ENCODE measurements around the gene ZBTB3.

ZBTB3 gene

DNA sequence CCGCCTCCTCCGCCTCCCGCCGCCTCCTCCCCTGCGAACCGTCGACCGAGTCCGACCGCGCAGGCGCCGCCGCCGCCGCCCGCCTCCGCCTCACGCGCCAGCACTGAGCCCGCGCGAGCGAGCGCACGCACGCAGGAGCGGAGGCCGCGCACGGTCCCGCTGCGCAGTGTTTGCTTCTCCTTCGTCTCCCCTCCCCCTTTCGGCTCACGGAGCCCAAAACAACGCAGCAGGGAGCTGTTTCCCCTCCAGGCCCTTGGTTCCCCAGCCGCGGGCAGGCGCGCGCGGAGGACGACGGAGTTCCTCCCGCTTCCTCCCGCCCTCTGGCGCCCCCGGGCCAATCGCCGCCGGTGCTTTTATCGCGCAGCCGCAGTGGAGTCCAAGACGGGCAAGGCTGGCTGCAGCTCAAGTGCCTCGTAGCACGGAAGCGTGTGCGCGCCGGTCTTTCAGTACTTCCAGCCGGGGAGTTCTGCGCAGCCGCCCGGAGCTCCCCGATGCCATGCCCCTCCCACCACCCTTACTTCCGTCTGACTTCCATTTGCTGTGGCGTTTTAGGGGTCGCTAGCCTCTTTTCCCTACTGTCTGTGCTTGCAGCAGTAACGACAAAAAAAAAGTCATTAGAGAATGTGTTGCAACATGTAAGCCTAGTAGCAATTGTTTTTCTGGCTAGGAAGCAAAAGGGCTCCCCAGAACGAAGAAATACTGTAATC, 26.6 kb downstream of the ZBTB3 start, which contains the start of gene HNRNPUL2:
TSS of gene HNRNPUL2 (minus strand) at position 293 of the 707 bp plus-strand sequence. CDS start 301 bp downstream, outside the sequence.
- H3K4me3 ChIP-seq (ENCODE audit: low read depth, low read length), result peak within 1 kb of the TSS; percentile 89

DNA sequence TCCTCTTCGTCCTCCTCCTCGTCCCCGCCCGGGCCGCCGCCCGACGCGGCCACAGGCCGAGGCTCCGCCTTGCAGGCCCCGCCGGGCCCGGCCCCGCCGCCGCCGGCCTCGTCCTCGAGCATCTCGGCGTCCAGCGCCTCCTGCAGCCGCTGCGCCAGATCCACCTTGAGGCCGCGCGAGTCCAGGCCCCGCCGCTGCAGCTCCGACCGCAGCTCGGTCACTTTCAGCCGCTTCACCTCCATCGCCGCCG, 27.1 kb downstream of the ZBTB3 start:
- Histone ChIP-seq H3K4me1 (ENCODE audit: control insufficient read depth, insufficient read depth, low read length) (peaks cover 7% of the 10 kb centered on the region; the same call in 1 of the 2 replicates), H3K9me3 (ENCODE audit: control insufficient read depth, insufficient read depth, low read depth, low read length) (no peaks in the 10 kb centered on the region), H3K9ac (ENCODE audit: low read length) (peak overlapping the region; percentile 86), H3K27ac (ENCODE audit: low read depth, low read length) (peak overlapping the region; percentile 89), H3K36me3 (ENCODE audit: control insufficient read depth, insufficient read depth, low read length) (peaks cover 40% of the 10 kb centered on the region), H3K4me3 (ENCODE audit: low read depth, low read length) (peak overlapping the region; percentile 89), H3K27me3 (ENCODE audit: control insufficient read depth, insufficient read depth, low read length) (no peaks in the 10 kb centered on the region)

More for the DNA sequence above, 26.6 kb downstream of the ZBTB3 start, which contains the start of gene HNRNPUL2:
- Histone ChIP-seq H3K9ac (ENCODE audit: low read length) (peak within 1 kb of the TSS; percentile 90), H3K9me3 (ENCODE audit: control insufficient read depth, insufficient read depth, low read depth, low read length) (no peaks in the 10 kb centered on the region), H3K4me1 (ENCODE audit: control insufficient read depth, insufficient read depth, low read length) (peaks cover 7% of the 10 kb centered on the region; the same call in 1 of the 2 replicates), H3K36me3 (ENCODE audit: control insufficient read depth, insufficient read depth, low read length) (peaks cover 35% of the 10 kb centered on the region), H3K27me3 (ENCODE audit: control insufficient read depth, insufficient read depth, low read length) (no peaks in the 10 kb centered on the region), H3K27ac (ENCODE audit: low read depth, low read length) (peak within 1 kb of the TSS; percentile 89)

DNA sequence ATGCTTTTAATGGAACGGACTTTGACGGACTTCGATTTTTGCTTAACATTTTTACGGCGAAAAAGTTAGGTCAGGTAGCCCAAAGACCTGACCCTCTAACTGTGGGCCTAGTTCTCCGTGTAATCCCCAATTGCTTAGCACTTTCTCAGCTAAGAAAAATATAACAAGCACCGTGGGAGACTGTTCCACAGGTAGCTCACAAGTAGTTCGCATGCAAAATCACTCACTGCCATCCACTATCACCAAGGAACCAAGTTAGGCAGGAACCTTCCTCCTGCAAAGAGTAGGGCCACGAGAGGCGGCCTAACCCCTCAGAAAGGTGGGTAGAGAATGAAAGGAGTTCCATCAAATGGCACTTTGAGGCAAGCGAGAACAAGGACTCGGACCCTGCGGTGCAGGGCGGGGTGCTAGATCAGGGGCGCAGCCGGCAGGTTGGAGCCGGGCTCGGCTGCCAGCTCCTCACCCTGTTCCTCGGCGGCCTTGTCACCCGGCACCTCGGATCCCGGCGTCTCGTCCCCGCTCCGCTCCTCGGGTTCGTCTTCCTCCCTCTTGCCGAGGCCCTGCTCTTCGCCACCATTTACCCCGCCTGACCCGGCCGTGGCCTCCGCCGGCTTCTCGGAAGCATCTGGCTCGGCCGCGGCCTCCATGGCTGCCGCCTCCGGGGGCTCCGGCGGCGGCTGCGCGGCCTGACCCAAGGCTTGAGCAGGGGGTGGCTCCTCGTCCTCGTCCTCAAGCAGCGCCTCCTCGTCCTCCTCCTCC, 27.6 kb downstream of the ZBTB3 start:
- Histone ChIP-seq H3K9ac (ENCODE audit: low read length) (peak overlapping the region; percentile 86), H3K4me1 (ENCODE audit: control insufficient read depth, insufficient read depth, low read length) (peaks cover 7% of the 10 kb centered on the region; the same call in 1 of the 2 replicates), H3K27ac (ENCODE audit: low read depth, low read length) (peak overlapping the region; percentile 89; the same call in 1 of the 2 replicates), H3K27me3 (ENCODE audit: control insufficient read depth, insufficient read depth, low read length) (no peaks in the 10 kb centered on the region), H3K4me3 (ENCODE audit: low read depth, low read length) (peak overlapping the region; percentile 89), H3K36me3 (ENCODE audit: control insufficient read depth, insufficient read depth, low read length) (peaks cover 43% of the 10 kb centered on the region), H3K9me3 (ENCODE audit: control insufficient read depth, insufficient read depth, low read depth, low read length) (no peaks in the 10 kb centered on the region)

DNA sequence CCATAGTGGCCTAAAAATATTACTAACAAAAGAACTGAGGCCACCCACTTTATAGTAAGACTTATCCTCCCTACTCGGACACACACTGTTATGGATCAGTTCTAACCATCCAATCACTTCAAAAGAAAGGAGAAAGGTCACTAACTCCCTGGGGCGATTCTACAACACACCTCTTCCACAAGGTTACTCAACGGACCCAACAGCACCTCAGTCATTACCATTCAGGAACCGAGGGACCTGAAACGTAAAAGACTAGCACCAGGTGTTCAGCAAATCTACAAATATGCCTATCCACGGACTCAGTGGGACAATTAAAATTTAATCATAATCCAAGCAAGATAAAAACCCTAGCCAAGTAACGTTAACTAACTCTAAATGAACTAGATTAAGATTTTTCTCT, 28.3 kb downstream of the ZBTB3 start:
- peaks cover 7% of the 10 kb centered on the region; the same call in 1 of the 2 replicates for H3K4me1 ChIP-seq (ENCODE audit: control insufficient read depth, insufficient read depth, low read length)
- H3K27ac ChIP-seq (ENCODE audit: low read depth, low read length), result no peak overlapping the region
- H3K27me3 ChIP-seq (ENCODE audit: control insufficient read depth, insufficient read depth, low read length), result no peaks in the 10 kb centered on the region
- H3K9me3 ChIP-seq (ENCODE audit: control insufficient read depth, insufficient read depth, low read depth, low read length), result no peaks in the 10 kb centered on the region
- H3K4me3 ChIP-seq (ENCODE audit: low read depth, low read length), result peak overlapping the region; percentile 89
- H3K9ac ChIP-seq (ENCODE audit: low read length), result peak overlapping the region; percentile 86
- peaks cover 48% of the 10 kb centered on the region for H3K36me3 ChIP-seq (ENCODE audit: control insufficient read depth, insufficient read depth, low read length)

DNA sequence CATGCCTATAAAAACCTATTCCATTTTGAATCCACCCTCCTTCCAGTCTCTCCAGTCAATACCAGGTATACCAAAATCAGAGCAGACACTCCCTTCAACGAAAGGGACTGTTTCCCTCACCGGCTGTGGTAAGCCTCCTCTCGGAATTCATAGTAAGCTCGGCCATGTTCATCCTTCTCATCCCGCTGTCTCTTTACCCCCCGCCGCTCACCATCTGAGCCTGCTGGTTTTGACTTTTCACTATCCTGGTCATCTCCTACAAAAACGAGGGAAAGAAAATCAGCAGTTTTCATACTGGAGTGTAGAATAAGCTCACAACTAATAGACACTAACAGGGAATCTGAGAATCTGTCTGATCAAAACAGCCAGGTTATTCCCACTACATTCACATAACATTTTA, 29.8 kb downstream of the ZBTB3 start:
- H3K27ac ChIP-seq (ENCODE audit: low read depth, low read length), result no peak overlapping the region

DNA sequence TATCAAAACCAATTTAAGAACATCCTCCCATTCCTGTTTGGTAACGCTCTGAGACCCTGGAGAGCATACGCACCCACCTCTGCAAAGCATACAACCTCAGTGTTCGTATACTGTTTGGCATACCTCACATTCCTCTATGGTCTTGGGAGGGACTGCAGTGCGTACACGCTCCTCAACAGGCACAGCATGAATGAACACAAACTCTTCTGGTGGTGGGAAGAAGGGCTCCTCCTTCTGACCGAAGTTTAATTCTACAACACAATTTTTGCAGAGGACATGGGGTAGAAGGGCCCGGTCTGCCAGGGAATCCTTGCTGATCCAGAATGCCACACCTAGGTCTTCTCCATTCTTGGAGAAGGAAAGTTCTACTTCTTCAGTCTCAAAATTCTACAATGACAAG, 32.0 kb downstream of the ZBTB3 start:
- Histone ChIP-seq H3K4me3 (ENCODE audit: low read depth, low read length) (no peak overlapping the region), H3K9me3 (ENCODE audit: control insufficient read depth, insufficient read depth, low read depth, low read length) (no peaks in the 10 kb centered on the region), H3K27me3 (ENCODE audit: control insufficient read depth, insufficient read depth, low read length) (no peaks in the 10 kb centered on the region), H3K4me1 (ENCODE audit: control insufficient read depth, insufficient read depth, low read length) (peaks cover 4% of the 10 kb centered on the region; the same call in 1 of the 2 replicates), H3K36me3 (ENCODE audit: control insufficient read depth, insufficient read depth, low read length) (peaks cover 84% of the 10 kb centered on the region), H3K27ac (ENCODE audit: low read depth, low read length) (no peak overlapping the region), H3K9ac (ENCODE audit: low read length) (no peak overlapping the region)

More for the DNA sequence above, 29.8 kb downstream of the ZBTB3 start:
- Histone ChIP-seq H3K9me3 (ENCODE audit: control insufficient read depth, insufficient read depth, low read depth, low read length) (no peaks in the 10 kb centered on the region), H3K36me3 (ENCODE audit: control insufficient read depth, insufficient read depth, low read length) (peaks cover 62% of the 10 kb centered on the region), H3K9ac (ENCODE audit: low read length) (no peak overlapping the region), H3K4me3 (ENCODE audit: low read depth, low read length) (no peak overlapping the region), H3K27me3 (ENCODE audit: control insufficient read depth, insufficient read depth, low read length) (no peaks in the 10 kb centered on the region), H3K4me1 (ENCODE audit: control insufficient read depth, insufficient read depth, low read length) (peaks cover 4% of the 10 kb centered on the region; the same call in 1 of the 2 replicates)

DNA sequence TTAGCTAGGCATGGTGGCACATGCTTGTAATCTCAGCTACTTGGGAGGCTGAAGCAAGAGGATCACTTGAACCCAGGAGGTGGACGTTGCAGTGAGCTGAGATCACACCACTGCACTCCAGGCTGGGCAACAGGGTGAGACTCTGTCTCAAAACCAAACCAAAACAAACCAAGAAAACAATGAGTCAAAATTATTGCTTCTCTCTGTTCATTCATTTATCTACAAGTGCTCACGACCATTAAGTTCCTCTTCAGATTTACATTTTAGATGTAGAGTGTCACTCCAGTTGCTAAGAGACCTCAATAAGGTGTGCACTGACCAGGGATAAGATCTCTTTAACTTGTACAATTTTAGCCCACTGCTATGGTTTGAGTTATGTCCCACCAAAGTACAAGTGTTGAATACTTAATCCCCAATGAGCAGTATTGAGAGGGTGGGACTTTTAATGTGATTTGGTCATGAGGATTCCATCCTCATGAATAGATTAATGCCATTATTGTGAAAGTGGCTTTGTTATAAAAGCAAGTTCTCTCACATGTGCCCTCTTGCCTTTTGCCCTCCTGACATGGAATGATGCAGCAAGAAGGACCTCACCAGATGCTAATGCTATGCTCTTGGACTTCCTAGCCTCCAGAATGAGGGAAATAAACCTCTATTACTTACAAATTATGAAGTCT, 34.5 kb downstream of the ZBTB3 start:
- no peak overlapping the region for H3K9ac ChIP-seq (ENCODE audit: low read length)

DNA sequence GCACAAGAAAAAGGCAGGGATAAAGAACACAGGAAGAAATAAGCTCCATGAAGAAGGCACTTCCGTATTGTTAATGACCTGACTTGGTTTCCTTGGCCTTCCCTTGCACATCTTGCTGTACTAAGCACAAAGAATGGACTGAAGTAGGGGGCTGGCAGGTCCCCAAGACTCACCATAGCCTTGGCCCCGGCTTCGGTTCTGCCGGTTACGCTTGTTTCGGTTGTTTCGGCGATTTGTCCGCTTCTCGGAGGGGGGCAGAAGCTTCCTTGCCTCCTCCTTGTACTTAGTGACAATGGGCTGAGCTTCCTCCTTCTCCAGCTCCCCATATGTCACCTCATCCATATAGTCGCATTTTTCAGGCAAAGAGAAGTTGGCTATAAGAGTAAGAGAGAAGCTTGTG, 37.1 kb downstream of the ZBTB3 start:
- no peak overlapping the region for H3K27ac ChIP-seq (ENCODE audit: low read depth, low read length)
- H3K27me3 ChIP-seq (ENCODE audit: control insufficient read depth, insufficient read depth, low read length), result no peaks in the 10 kb centered on the region
- H3K36me3 ChIP-seq (ENCODE audit: control insufficient read depth, insufficient read depth, low read length), result peaks cover 95% of the 10 kb centered on the region
- H3K4me1 ChIP-seq (ENCODE audit: control insufficient read depth, insufficient read depth, low read length), result no peaks in the 10 kb centered on the region
- H3K9me3 ChIP-seq (ENCODE audit: control insufficient read depth, insufficient read depth, low read depth, low read length), result no peaks in the 10 kb centered on the region
- no peak overlapping the region for H3K9ac ChIP-seq (ENCODE audit: low read length)
- H3K4me3 ChIP-seq (ENCODE audit: low read depth, low read length), result no peak overlapping the region

More for the DNA sequence above, 34.5 kb downstream of the ZBTB3 start:
- Histone ChIP-seq H3K27ac (ENCODE audit: low read depth, low read length) (no peak overlapping the region), H3K4me1 (ENCODE audit: control insufficient read depth, insufficient read depth, low read length) (no peaks in the 10 kb centered on the region; the same call in 1 of the 2 replicates), H3K36me3 (ENCODE audit: control insufficient read depth, insufficient read depth, low read length) (peaks cover 98% of the 10 kb centered on the region), H3K27me3 (ENCODE audit: control insufficient read depth, insufficient read depth, low read length) (no peaks in the 10 kb centered on the region), H3K4me3 (ENCODE audit: low read depth, low read length) (no peak overlapping the region), H3K9me3 (ENCODE audit: control insufficient read depth, insufficient read depth, low read depth, low read length) (no peaks in the 10 kb centered on the region)

DNA sequence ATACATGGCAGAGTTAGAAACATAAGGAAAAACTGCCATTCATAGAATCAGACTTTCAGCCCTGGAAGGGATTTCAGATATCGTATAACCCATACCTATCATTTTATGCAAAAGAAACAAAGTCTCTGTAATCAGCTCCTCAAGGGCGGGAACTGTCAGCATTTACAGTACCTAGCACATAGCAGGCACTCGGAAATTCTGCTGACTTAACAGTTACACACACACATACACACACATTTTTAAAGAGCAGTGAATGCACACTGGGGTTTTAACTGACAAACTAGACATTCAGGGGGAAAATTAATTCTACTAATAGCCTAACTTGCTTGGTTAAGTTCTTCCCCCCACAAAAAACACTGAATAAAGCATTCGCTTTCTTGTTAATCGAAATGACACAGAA, 37.8 kb downstream of the ZBTB3 start:
- H3K4me1 ChIP-seq (ENCODE audit: control insufficient read depth, insufficient read depth, low read length), result no peaks in the 10 kb centered on the region
- no peak overlapping the region for H3K9ac ChIP-seq (ENCODE audit: low read length)
- H3K27me3 ChIP-seq (ENCODE audit: control insufficient read depth, insufficient read depth, low read length), result no peaks in the 10 kb centered on the region
- no peaks in the 10 kb centered on the region for H3K9me3 ChIP-seq (ENCODE audit: control insufficient read depth, insufficient read depth, low read depth, low read length)
- H3K36me3 ChIP-seq (ENCODE audit: control insufficient read depth, insufficient read depth, low read length), result peaks cover 94% of the 10 kb centered on the region
- H3K4me3 ChIP-seq (ENCODE audit: low read depth, low read length), result no peak overlapping the region
- H3K27ac ChIP-seq (ENCODE audit: low read depth, low read length), result no peak overlapping the region

DNA sequence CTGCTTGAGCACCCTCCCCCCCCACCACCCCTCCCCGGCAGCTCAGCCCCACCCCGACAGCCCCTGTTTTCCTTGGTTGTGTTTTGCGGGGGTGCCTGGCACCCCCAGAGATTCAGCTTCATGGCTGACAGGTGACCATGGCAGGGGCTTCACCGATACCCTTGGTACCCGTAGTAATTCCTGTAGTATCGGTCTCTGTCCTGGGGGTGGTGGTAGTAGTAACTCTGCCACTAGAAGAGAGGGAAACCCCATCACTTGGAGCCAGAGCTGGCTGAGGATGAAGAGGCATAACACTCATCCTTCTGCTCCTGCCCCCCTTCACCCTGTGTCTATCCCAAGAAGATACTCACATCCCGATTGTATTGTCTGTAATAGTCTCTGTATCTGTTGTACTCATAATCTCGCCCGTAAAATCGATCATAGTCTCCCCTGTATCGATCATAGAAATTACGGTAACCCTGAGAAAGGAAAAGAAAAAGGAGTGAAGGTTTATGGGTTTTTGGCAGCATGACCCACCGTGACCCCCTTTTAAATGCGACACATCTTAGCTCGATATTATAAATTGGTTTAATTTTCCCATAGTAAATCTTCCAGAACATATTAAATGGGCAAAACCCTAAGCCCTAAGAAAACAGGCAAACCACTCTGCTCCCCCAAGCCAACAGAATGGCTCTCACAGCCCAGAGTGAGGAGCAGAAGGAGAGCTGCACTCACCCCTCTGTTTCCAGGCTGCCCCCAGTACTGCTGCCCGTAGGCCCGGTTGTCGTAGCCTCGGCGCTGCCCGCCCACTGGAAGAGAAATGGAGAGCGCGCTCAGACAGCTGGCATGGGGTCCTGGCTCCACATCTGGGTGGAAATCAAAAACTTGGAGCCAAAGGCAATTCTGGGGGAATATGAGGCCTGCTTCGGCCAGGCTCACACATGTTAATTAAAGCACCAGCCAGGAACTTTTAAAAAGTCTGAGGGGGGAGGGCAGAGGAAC, 38.5 kb downstream of the ZBTB3 start:
- no peaks in the 10 kb centered on the region for H3K27me3 ChIP-seq (ENCODE audit: control insufficient read depth, insufficient read depth, low read length)
- no peak overlapping the region for H3K4me3 ChIP-seq (ENCODE audit: low read depth, low read length)
- no peak overlapping the region for H3K27ac ChIP-seq (ENCODE audit: low read depth, low read length)
- peaks cover 2% of the 10 kb centered on the region; the same call in 1 of the 2 replicates for H3K4me1 ChIP-seq (ENCODE audit: control insufficient read depth, insufficient read depth, low read length)
- H3K9ac ChIP-seq (ENCODE audit: low read length), result no peak overlapping the region
- H3K9me3 ChIP-seq (ENCODE audit: control insufficient read depth, insufficient read depth, low read depth, low read length), result no peaks in the 10 kb centered on the region
- H3K36me3 ChIP-seq (ENCODE audit: control insufficient read depth, insufficient read depth, low read length), result peaks cover 91% of the 10 kb centered on the region

Data from HUES6 (cell line).